T-helper 2 cell treated with Interferon-gamma antibody and Interleukin-4, amounts not matched to agents 5 μg/mL and 100 μg/mL, for 36 hours (primary cell): ENCODE measurements around the gene ACP1.
"Not testable (repeated sequence)": the region's sequence is repeated elsewhere in the genome, so short reads cannot be mapped to it uniquely, and the experiment has no call there.

ENCODE experiments used
- DNase-seq: peaks from one replicate; pipeline ENCODE4 v3.0.0; 2021; ENCODE audit warnings: low spot score
- H3K27ac Mint-ChIP-seq: one replicate; pipeline ENCODE4 v1.8.0; 2021; ENCODE audit warnings: mild to moderate bottlenecking, mixed read lengths
- H3K27me3 Mint-ChIP-seq: one replicate; pipeline ENCODE4 v1.8.0; 2021; ENCODE audit warnings: low read depth, mixed read lengths
- H3K36me3 Mint-ChIP-seq: one replicate; pipeline ENCODE4 v1.8.0; 2021; ENCODE audit warnings: low read depth, mixed read lengths
- H3K4me1 Mint-ChIP-seq: one replicate; pipeline ENCODE4 v1.8.0; 2021; ENCODE audit warnings: low read depth, mixed read lengths
- H3K4me3 Mint-ChIP-seq: one replicate; pipeline ENCODE4 v1.8.0; 2022; ENCODE audit warnings: mild to moderate bottlenecking, moderate library complexity, mixed read lengths
- H3K9me3 Mint-ChIP-seq: one replicate; pipeline ENCODE4 v1.8.0; 2021; ENCODE audit warnings: mixed read lengths

Gene ACP1

DNA sequence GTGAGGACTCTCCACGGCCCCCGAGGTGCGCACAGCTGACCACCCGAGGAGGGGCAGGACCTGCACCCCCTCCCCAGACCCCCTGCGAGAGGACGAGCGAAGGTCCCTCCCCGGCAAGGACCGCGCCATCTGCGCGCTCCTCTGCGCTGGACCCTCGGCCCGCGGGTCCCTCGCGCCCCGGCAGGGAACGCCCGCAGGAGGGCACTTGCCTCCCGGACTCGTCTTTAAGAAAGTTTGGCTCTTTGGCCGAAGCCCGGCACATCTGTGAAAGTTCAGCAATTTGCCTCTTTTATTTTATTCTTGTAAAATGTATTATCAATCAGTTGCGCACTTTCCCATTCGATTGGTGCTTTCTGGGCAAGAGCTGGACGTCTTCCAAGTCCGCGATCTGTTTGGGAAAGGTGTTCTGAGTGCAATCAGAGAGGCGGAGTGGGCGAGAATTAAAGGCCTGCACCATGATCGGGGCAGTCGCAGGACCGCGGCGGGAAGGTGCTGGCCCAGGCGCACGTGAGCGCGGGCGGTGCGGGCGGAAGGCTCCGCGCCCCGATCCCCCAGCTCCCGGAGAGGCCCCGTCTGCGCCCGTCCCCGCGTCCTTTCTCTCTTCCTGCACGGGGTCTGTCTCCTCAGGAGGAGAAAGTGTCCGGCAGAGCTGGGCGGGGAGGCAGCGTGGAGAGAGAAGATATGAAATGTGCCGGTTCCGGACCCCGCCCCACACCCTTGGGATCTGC lies 24.8 kb downstream of the ACP1 start:
- H3K27ac Mint-ChIP-seq, result no peak overlapping the region
- no peak for DNase-seq
- peaks cover 43% of the 10 kb centered on the region for H3K27me3 Mint-ChIP-seq
- peaks cover 7% of the 10 kb centered on the region for H3K36me3 Mint-ChIP-seq
- H3K9me3 Mint-ChIP-seq, result no peaks in the 10 kb centered on the region
- H3K4me1 Mint-ChIP-seq, result peaks cover 3% of the 10 kb centered on the region
- H3K4me3 Mint-ChIP-seq, result peak overlapping the region; percentile 77

GRCh38 chr2:290090-290722 lies 25.5 kb downstream of the ACP1 start:
- DNase-seq, result peak; percentile 44
- H3K27me3 Mint-ChIP-seq, result peaks cover 41% of the 10 kb centered on the region

DNA sequence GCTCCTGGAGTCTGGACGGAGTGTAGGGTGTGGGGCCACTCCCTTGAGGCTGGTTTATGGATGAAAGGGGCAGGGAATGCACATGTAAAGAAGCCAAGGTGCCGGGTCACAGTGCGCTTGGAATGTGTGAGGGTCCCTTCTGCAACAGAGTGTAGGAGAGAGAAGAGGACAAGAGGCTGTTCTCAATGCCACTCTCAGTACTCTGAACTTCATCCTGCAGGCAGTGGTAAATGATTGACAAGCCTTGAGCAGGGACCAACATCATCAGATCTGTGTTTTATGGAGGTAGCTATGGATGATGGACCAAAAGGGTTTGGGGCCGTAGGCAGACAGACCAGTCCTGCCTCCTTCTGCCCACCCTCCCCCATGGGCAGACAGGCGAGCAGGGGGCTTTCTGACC lies 30.3 kb downstream of the ACP1 start:
- H3K4me1 Mint-ChIP-seq, result no peaks in the 10 kb centered on the region
- H3K9me3 Mint-ChIP-seq, result no peaks in the 10 kb centered on the region
- H3K36me3 Mint-ChIP-seq, result no peaks in the 10 kb centered on the region
- no peak overlapping the region for H3K4me3 Mint-ChIP-seq
- no peak for DNase-seq
- peaks cover 44% of the 10 kb centered on the region for H3K27me3 Mint-ChIP-seq
- no peak overlapping the region for H3K27ac Mint-ChIP-seq

More at GRCh38 chr2:290090-290722, 25.5 kb downstream of the ACP1 start:
- peaks cover 3% of the 10 kb centered on the region for H3K4me1 Mint-ChIP-seq
- H3K4me3 Mint-ChIP-seq, result peak overlapping the region; percentile 77
- H3K9me3 Mint-ChIP-seq, result no peaks in the 10 kb centered on the region
- peaks cover 4% of the 10 kb centered on the region for H3K36me3 Mint-ChIP-seq
- H3K27ac Mint-ChIP-seq, result no peak overlapping the region

DNA sequence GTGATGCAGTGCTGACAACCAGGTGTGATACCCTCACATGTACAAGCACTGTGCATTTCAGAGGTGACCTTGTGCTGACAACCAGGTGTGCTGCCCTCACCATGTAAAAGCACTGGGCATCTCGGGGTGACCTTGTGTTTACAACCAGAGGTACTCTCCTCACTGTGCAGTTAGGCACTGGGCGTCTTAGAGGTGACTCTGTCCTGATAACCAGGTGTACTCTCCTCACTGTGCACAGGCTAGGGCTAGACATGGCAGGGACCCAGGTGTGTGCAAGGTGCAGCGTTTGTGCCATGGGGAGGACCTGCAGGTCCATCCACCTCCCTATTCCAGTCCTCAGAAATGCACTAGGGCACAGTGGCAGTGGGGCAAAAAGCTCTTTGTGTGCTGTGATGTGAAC lies 31.6 kb downstream of the ACP1 start:
- Mint-ChIP-seq H3K4me3 (no peak overlapping the region), H3K4me1 (no peaks in the 10 kb centered on the region), H3K27ac (no peak overlapping the region), H3K27me3 (peaks cover 35% of the 10 kb centered on the region), H3K9me3 (peaks cover 7% of the 10 kb centered on the region), H3K36me3 (no peaks in the 10 kb centered on the region)
- no peak for DNase-seq

DNA sequence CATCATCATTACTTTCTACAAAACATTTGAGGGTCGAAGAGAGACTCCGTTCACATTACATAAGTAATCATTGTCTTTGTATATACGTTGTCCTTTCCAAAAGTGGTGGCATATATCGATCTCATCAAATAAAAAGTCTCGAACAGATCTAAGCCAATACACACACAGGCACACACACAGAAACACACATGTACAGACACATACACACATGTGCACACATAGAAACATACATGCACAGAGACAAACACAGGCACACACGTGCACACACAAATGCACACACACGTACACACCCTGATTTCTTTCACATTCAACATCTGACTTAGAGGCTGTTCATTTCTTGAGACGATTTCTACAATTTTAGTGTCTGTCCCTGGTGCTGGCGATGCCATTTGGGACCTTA lies 40.6 kb downstream of the ACP1 start:
- Mint-ChIP-seq H3K27me3 (peaks cover 3% of the 10 kb centered on the region), H3K4me3 (no peak overlapping the region), H3K27ac (no peak overlapping the region), H3K4me1 (peaks cover 15% of the 10 kb centered on the region), H3K9me3 (peaks cover 7% of the 10 kb centered on the region), H3K36me3 (no peaks in the 10 kb centered on the region)
- DNase-seq, result no peak

- Mint-ChIP-seq H3K4me3 (no peak overlapping the region), H3K36me3 (no peaks in the 10 kb centered on the region), H3K27me3 (no peaks in the 10 kb centered on the region), H3K27ac (no peak overlapping the region), H3K4me1 (peaks cover 11% of the 10 kb centered on the region), H3K9me3 (no peaks in the 10 kb centered on the region)
- DNase-seq, result no peak
These were observed 44.6 kb downstream of the ACP1 start for GRCh38 chr2:309148-309953.

DNA sequence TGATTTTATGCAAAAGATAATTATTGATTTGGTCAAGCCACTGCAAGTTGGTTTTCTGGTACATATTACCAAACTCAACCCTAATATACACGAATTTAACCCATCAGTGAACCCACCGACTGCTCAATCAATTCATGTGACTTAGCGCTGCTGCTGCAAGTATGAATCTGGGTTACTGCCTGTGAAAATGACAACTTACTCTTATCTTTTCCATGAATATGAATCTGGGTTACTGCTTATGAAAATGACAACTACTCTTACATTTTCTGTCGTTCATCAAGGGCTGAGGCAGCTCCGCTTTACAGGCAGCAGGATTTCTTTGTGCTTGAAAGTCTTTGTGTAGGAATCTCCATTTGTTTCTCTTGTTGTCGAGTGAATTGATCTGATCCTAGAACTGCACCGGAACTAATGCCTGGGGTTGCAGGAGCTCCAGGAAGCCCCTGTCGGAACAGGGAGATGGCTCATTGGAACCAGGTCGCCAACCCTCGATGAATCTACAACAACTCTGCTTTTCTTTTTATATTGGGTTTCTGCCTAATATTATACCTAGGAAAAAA lies 45.3 kb downstream of the ACP1 start:
- Mint-ChIP-seq H3K9me3 (no peaks in the 10 kb centered on the region), H3K4me1 (peaks cover 11% of the 10 kb centered on the region), H3K27ac (no peak overlapping the region), H3K4me3 (no peak overlapping the region), H3K36me3 (no peaks in the 10 kb centered on the region), H3K27me3 (no peaks in the 10 kb centered on the region)
- DNase-seq, result no peak

GRCh38 chr2:310994-311393 lies 46.2 kb downstream of the ACP1 start:
- H3K36me3 Mint-ChIP-seq, result no peaks in the 10 kb centered on the region
- H3K27me3 Mint-ChIP-seq, result no peaks in the 10 kb centered on the region
- H3K4me1 Mint-ChIP-seq, result peaks cover 4% of the 10 kb centered on the region
- no peak overlapping the region for H3K27ac Mint-ChIP-seq
- DNase-seq, result no peak
- no peaks in the 10 kb centered on the region for H3K9me3 Mint-ChIP-seq
- H3K4me3 Mint-ChIP-seq, result no peak overlapping the region

GRCh38 chr2:313991-314390 lies 49.2 kb downstream of the ACP1 start:
- Mint-ChIP-seq H3K27me3 (no peaks in the 10 kb centered on the region), H3K9me3 (no peaks in the 10 kb centered on the region), H3K4me1 (peaks cover 23% of the 10 kb centered on the region), H3K36me3 (peaks cover 4% of the 10 kb centered on the region), H3K4me3 (no peak overlapping the region), H3K27ac (no peak overlapping the region)
- no peak for DNase-seq

- peaks cover 23% of the 10 kb centered on the region for H3K4me1 Mint-ChIP-seq
- H3K27ac Mint-ChIP-seq, result no peak overlapping the region
- H3K27me3 Mint-ChIP-seq, result no peaks in the 10 kb centered on the region
- H3K9me3 Mint-ChIP-seq, result no peaks in the 10 kb centered on the region
- peaks cover 5% of the 10 kb centered on the region for H3K36me3 Mint-ChIP-seq
- no peak for DNase-seq
- H3K4me3 Mint-ChIP-seq, result no peak overlapping the region
These were observed 50.0 kb downstream of the ACP1 start for GRCh38 chr2:314561-315336.

DNA sequence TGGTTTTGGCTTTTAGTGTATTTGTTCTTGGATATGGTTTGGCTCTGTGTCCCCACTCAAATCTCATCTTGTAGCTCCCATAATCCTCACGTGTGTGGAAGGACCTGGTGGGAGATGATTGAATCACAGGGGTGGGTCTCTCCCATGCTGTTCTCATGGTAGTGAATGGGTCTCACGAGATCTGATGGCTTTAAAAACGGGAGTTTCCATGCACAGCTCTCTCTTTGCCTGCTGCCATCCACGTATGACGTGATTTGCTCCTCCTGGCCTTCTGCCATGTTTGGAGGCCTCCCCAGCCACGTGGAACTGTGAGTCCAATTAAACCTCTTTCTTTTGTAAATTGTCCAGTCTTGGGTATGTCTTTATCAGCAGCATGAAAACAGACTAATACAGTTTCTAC lies 51.2 kb downstream of the ACP1 start:
- not testable (repeated sequence) for H3K36me3 Mint-ChIP-seq, H3K27me3 Mint-ChIP-seq, DNase-seq, H3K9me3 Mint-ChIP-seq, H3K4me3 Mint-ChIP-seq
- H3K4me1 Mint-ChIP-seq, result peaks cover 28% of the 10 kb centered on the region
- peak overlapping the region; percentile 42 for H3K27ac Mint-ChIP-seq

- peak overlapping the region; percentile 42 for H3K27ac Mint-ChIP-seq
- H3K9me3 Mint-ChIP-seq, result no peaks in the 10 kb centered on the region
- H3K36me3 Mint-ChIP-seq, result peaks cover 5% of the 10 kb centered on the region
- no peak for DNase-seq
- H3K4me3 Mint-ChIP-seq, result no peak overlapping the region
- H3K4me1 Mint-ChIP-seq, result peaks cover 28% of the 10 kb centered on the region
- H3K27me3 Mint-ChIP-seq, result no peaks in the 10 kb centered on the region
These were observed 51.6 kb downstream of the ACP1 start for GRCh38 chr2:316381-316780.
